Limb (tissue), 2 donors: ENCODE data around the gene RBM47.

Source experiments
- DNase-seq, 2 donors: peaks; one replicate each; pipeline ENCODE4 v3.0.0-alpha.2; 2016; ENCODE audit errors: extremely low spot score in 2 of 2

The RBM47 gene

DNA sequence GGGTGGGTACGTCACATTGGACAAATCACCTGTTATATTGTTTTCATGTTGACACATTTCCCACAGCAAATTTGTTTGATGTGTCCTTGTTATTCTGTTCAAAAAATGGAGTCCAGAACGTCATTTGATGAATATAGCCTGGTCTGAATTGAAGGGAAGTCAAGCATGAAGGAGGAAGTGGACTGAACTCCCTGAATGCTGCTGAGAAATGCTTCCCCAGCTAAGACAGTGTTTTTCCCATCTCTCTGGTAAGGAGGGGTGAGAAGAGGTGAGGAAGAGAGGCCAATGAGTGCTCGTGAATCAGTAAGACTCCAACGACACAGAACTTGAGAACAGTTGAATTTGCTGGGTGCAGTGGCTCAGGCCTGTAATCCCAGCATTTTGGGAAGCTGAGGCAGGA is 127.4 kb downstream of the RBM47 start:
- DNase-seq = no peak

GRCh38 chr4:40500781-40501180 is 128.9 kb downstream of the RBM47 start:
- no peak for DNase-seq

- no peak for DNase-seq
These were observed 136.5 kb downstream of the RBM47 start for GRCh38 chr4:40493160-40493559.

- DNase-seq = no peak
These were observed 137.0 kb downstream of the RBM47 start for GRCh38 chr4:40492691-40493090.

DNA sequence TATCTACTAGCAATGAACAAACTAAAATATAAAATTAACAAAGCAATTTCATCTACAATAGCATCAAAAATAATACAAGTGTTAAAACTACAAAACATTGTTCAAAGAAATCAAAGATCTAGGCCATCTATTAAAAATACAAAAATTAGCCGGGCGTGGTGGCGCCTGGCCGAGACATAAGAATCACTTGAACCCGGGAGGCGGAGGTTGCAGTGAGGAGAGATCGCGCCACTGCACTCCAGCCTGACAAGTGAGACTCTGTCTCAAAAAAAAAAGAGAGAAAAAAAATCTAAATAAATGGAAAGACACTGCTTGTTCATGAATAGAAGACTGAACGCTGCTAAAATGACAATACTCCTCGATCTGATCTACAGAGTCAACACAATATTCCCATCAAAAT is 139.2 kb downstream of the RBM47 start:
- no peak for DNase-seq

DNA sequence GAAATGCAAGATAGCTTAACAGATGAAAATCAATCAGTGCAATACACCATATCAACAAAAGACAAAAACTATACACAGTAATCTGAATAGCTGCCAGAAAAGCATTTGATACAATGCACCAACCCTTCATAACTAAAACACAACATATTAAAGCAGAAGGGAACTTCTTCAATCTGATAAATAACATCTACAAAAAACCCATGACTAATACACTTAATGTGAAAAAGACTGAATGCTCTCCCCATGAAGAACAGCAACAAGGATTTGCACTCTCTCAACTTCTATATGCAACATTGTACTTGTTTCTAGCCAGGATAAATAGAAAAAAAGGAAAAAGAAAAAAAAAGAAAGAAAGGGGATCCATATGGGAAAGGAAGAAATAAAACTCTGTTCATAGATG is 139.7 kb downstream of the RBM47 start:
- DNase-seq = no peak

DNA sequence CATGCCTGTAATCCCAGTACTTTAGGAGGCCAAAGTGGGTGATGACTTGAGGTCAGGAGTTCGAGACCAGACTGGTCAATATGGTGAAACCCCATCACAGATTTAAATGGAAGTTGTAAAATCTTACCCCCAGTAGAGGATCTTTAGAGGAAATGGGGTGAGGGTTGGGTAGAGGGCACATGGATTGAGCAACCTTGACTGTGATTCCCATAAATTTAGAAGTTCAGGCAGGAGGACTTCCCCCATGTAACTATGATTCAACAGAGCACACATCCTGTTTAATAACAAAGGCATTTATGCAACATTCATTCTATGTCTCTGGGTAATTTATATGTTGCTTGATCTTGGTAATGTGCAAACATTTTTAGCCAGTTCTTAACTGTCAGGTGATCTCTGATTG is 143.1 kb downstream of the RBM47 start:
- no peak for DNase-seq

DNA sequence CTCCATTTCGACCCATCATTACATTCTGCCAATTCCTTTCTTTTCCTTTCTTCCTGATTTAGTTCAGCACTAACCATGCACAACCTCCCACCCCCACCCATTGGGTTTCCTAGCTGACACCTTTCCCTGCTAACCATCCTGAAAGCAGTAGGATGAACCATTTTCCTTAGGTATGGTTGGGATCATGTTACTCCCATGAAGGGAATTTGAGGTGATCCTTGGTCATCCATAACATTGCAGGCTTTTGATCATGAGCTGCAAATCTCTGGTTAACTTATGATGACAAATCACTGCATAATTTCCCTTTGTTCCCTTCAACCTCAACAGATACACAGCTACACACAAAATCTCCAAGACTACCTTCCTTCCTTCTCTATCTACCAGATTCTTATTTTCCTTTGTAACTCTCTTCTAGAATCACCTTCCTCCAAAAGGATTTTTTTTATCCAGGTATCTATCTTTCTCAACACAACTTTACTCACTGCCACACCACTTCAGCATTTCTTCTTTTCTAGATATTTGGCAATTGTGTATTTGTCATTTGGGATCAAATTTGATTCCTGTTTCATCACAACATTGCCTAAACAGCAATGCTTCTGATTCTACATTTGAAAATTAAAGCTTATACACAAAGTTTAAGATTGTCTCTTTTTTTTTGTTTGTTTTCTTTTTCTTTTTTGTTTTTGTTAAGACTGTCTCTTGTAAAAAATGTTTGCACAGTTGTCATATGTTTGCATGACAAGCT is 145.1 kb downstream of the RBM47 start:
- no peak for DNase-seq

DNA sequence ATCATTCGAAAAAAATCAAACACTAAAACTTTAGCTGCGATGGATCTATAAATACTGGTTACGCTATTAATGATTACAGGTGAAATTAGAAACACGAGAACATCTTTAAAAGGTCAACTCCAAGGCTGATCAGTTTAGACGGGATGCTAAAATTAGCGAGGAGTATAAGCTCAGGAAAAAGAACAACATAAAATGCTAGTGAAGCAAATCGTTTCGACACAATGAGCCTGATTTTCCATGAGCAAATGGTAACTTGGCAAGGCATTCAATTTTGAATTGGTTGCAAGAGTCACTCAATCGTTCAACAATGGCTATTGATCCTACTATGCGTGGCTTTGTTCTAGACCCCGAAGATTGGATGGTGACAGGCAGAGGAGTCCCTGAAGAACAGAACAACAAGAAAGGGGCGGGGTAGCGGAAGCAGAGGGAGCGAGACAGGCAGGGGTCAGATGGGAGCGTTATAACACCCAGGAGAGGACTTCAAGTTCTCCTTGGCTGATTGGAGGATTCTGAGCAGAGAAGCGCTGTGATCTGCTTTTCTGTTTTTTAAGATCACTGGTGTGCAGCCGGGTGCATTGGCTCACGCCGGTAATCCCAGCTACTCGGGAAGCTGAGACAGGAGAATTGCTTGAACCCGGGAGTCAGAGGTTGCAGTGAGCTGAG is 146.5 kb downstream of the RBM47 start:
- no peak for DNase-seq

GRCh38 chr4:40481977-40482376 is 147.7 kb downstream of the RBM47 start:
- no peak for DNase-seq

DNA sequence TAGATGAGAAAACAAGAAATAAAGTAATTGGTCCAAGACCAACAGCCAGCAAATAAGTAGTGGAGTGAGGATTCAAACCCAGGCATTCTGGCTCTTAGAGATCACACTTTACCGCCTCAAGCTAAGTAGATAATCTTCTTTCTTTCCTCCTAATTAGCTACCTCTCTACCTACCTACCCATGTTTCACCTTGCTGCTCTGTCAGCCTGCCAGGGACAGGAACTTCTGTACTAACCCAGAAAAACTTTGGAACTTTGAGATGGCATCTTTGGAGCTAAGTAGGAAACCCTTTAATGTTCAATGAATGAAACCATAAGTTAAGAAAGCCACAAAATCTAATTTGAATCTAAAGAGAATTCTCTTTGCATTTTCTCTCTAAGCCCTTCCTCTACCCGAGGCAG is 149.4 kb downstream of the RBM47 start:
- no peak for DNase-seq

- DNase-seq = no peak
These were observed 150.3 kb downstream of the RBM47 start for GRCh38 chr4:40479378-40479777.

DNA sequence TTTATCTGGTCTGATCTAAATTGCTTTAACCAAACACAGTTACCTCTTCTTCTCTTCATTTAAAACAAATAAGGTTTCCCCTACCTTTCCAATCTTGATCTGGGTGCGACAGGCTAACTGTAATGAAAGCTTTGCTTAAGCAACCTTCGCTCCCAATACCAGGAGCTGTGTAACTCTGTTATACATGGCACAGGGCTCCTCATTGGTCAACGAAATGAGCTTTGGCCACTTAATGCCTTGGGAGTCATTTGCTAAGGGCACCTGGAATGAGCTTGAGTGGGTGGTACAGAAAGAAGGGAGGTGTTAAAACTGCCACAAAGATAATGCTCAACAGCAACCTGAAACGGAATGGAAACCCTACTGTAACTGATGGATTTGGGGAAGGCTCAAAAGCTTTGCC is 154.1 kb downstream of the RBM47 start:
- DNase-seq = no peak

- no peak for DNase-seq
These were observed 155.9 kb downstream of the RBM47 start for GRCh38 chr4:40473578-40474388.

GRCh38 chr4:40471923-40472322 is 157.7 kb downstream of the RBM47 start:
- DNase-seq = no peak

DNA sequence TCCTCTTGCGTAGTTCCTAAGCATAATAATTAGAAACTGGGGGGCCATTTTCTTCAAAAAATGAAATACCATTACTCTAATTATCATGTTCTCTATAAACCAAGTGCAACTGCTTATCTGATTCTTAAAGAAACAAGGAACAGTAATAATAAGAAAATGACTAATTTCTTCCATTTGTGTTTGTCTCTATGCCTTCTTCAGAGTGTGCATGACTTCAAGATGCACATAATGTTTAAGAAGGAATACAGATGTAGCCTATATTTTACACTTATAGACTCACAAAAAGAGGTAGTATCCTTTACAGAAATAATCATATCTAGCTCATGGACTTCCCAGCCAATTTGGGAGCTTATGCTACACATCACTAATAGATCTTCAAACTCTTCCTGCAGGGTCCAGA is 162.9 kb downstream of the RBM47 start:
- no peak for DNase-seq

GRCh38 chr4:40462326-40462725 is 167.3 kb downstream of the RBM47 start:
- no peak for DNase-seq

- no peak for DNase-seq
These were observed 167.8 kb downstream of the RBM47 start for GRCh38 chr4:40461879-40462278.

- DNase-seq = no peak
These were observed 168.6 kb downstream of the RBM47 start for GRCh38 chr4:40461062-40461461.

DNA sequence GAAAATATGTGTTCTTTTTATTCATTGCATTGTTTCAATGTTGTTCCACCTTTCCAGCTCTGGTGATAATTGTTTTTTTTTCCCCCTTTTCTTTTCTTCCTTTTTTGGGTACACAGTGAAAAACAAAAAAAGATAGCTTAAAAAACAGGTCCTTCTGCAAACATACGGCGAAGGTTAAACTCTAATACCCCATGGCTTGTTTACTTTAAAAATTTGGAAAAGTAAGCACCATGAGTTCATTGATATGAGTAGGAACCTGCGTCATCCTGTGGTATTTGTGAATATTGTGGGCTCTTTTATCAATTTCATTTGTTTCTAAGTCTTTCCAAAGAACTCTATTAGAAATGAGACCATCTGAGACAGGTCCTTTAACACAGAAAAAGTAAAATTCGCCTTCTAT is 171.0 kb downstream of the RBM47 start:
- DNase-seq = no peak

DNA sequence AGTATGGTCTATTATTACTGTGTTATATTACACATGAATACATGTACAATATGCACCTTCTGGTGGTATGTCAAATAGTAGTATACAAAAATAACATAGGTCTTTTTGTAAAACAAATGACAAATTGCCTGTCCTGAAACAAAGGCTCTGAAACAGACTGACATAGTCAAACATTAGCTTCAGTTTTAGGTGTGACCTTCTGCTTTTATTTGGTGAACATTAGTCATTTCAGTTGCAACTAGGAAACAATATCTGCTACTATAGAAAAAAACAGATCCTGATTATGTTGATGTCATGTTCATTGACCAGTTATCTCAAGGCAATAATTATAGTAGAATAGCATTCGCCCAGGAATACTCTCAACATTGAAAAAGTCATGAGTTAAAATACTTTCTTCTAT is 171.6 kb downstream of the RBM47 start:
- no peak for DNase-seq

GRCh38 chr4:40455340-40455902 is 174.2 kb downstream of the RBM47 start:
- no peak for DNase-seq
